Esophagus (tissue), 2 donors: ENCODE results near the gene RASSF3. TPM values are rescaled to one million over a fixed set of nuclear protein-coding genes. Genes with fewer than 3 reads are reported as not detected.

Source experiments
- H3K27ac ChIP-seq, 2 donors: one replicate each; pipeline ENCODE4 v1.5.1; 2013; ENCODE audit warnings: low read depth in 2 of 2, mild to moderate bottlenecking in 2 of 2, inconsistent platforms in 1 of 2, low read length in 1 of 2, moderate library complexity in 1 of 2
- H3K27me3 ChIP-seq, 2 donors: one replicate each; pipeline ENCODE4 v1.6.1; 2013; ENCODE audit warnings: low read length in 2 of 2, control low read depth in 1 of 2, mild to moderate bottlenecking in 1 of 2; ENCODE audit not compliant: insufficient read depth in 2 of 2, control insufficient read depth in 1 of 2
- H3K36me3 ChIP-seq, 2 donors: one replicate each; pipeline ENCODE4 v1.6.1; 2013; ENCODE audit warnings: low read length in 1 of 2; ENCODE audit not compliant: control insufficient read depth in 2 of 2, insufficient read depth in 2 of 2
- H3K4me1 ChIP-seq, 2 donors: one replicate each; pipeline ENCODE4 v1.6.1; 2013; ENCODE audit warnings: low read length in 1 of 2; ENCODE audit not compliant: control insufficient read depth in 2 of 2, insufficient read depth in 2 of 2
- H3K4me3 ChIP-seq, 2 donors: one replicate each; pipeline ENCODE4 v1.5.1; 2013; ENCODE audit warnings: low read length in 2 of 2, mild to moderate bottlenecking in 2 of 2, low read depth in 1 of 2, moderate library complexity in 1 of 2
- H3K9me3 ChIP-seq, 2 donors: one replicate each; pipeline ENCODE4 v1.6.1; 2013; ENCODE audit warnings: mild to moderate bottlenecking in 2 of 2, low read depth in 1 of 2, low read length in 1 of 2, moderate library complexity in 1 of 2; ENCODE audit not compliant: control insufficient read depth in 2 of 2, insufficient read depth in 1 of 2
- WGBS, 2 donors: extraction: QIAGEN DNeasy Blood & Tissue Kit; methylation state at CpG; one replicate each; pipeline ENCODE4 v1.1.7; 2013; 5-methylcytosine and 5-hydroxymethylcytosine counted together
- polyA plus RNA-seq, 2 donors: library from polyadenylated mRNA; stranded (reverse); fragments of 200-250 nt; gene quantifications; one replicate each; pipeline ENCODE4 v1.2.3, GENCODE V29; 2013
- donor health status: healthy with polysubstance abuse.
- donor health status: Bipolar disorder and iron deficiency.

The RASSF3 gene
- polyA plus RNA-seq, 2 donors = 12.2 to 12.5 TPM

GRCh38 chr12:64694130-64695040 lies 84.1 kb downstream of the RASSF3 start:
- Histone ChIP-seq H3K4me3 (no peak overlapping the region), H3K4me1 (no peaks in the 10 kb centered on the region), H3K9me3 (no peaks in the 10 kb centered on the region), H3K27ac (no peak overlapping the region), H3K36me3 (peaks cover 5% of the 10 kb centered on the region in 2 donors), H3K27me3 (no peaks in the 10 kb centered on the region)
- WGBS, 2 donors = 79 to 81% methylated on average over 18 of the region's 18 CpGs

- Histone ChIP-seq H3K9me3 (no peaks in the 10 kb centered on the region), H3K4me1 (no peaks in the 10 kb centered on the region), H3K4me3 (no peak overlapping the region), H3K27me3 (no peaks in the 10 kb centered on the region), H3K36me3 (peaks cover 5% of the 10 kb centered on the region in 2 donors), H3K27ac (no peak overlapping the region)
- 81 to 84% methylated on average over 5 of the region's 5 CpGs for WGBS, 2 donors
Observed at GRCh38 chr12:64695550-64695949, 85.3 kb downstream of the RASSF3 start.

- no peaks in the 10 kb centered on the region for H3K4me1 ChIP-seq
Observed at GRCh38 chr12:64696080-64696741, 85.9 kb downstream of the RASSF3 start.

GRCh38 chr12:64699504-64700115 lies 89.3 kb downstream of the RASSF3 start:
- Histone ChIP-seq H3K4me3 (no peak overlapping the region), H3K27me3 (no peaks in the 10 kb centered on the region), H3K4me1 (no peaks in the 10 kb centered on the region), H3K27ac (no peak overlapping the region), H3K36me3 (peaks cover 3 to 4% of the 10 kb centered on the region in 2 donors), H3K9me3 (no peaks in the 10 kb centered on the region)
- WGBS, 2 donors = 93 to 95% methylated on average over 12 of the region's 12 CpGs

More at GRCh38 chr12:64696080-64696741, 85.9 kb downstream of the RASSF3 start:
- Histone ChIP-seq H3K36me3 (peaks cover 5% of the 10 kb centered on the region in 2 donors), H3K9me3 (no peaks in the 10 kb centered on the region), H3K4me3 (no peak overlapping the region), H3K27ac (no peak overlapping the region), H3K27me3 (no peaks in the 10 kb centered on the region)
- 42 to 55% methylated on average over 1 of the region's 1 CpG for WGBS, 2 donors

GRCh38 chr12:64700532-64700931 lies 90.2 kb downstream of the RASSF3 start:
- Histone ChIP-seq H3K9me3 (no peaks in the 10 kb centered on the region), H3K36me3 (no peaks in the 10 kb centered on the region), H3K4me1 (no peaks in the 10 kb centered on the region), H3K27me3 (no peaks in the 10 kb centered on the region), H3K27ac (no peak overlapping the region), H3K4me3 (no peak overlapping the region)
- WGBS, 2 donors = 84 to 89% methylated on average over 1 of the region's 1 CpG

GRCh38 chr12:64701283-64701682 lies 91.0 kb downstream of the RASSF3 start:
- WGBS, 2 donors = 60 to 62% methylated on average over 5 of the region's 5 CpGs
- no peak overlapping the region for H3K4me3 ChIP-seq

GRCh38 chr12:64706306-64706705 lies 96.0 kb downstream of the RASSF3 start:
- no peak overlapping the region for H3K4me3 ChIP-seq
- 50 to 59% methylated on average over 3 of the region's 3 CpGs for WGBS, 2 donors
- no peaks in the 10 kb centered on the region for H3K27me3 ChIP-seq
- H3K36me3 ChIP-seq = no peaks in the 10 kb centered on the region
- H3K4me1 ChIP-seq = no peaks in the 10 kb centered on the region
- no peaks in the 10 kb centered on the region for H3K9me3 ChIP-seq
- H3K27ac ChIP-seq = no peak overlapping the region

More at GRCh38 chr12:64701283-64701682, 91.0 kb downstream of the RASSF3 start:
- Histone ChIP-seq H3K27me3 (no peaks in the 10 kb centered on the region), H3K9me3 (no peaks in the 10 kb centered on the region), H3K27ac (no peak overlapping the region), H3K36me3 (no peaks in the 10 kb centered on the region), H3K4me1 (no peaks in the 10 kb centered on the region)

- H3K4me1 ChIP-seq = no peaks in the 10 kb centered on the region
- WGBS, 2 donors = 67 to 76% methylated on average over 5 of the region's 5 CpGs
- H3K36me3 ChIP-seq = no peaks in the 10 kb centered on the region
- H3K27ac ChIP-seq = no peak overlapping the region
- no peak overlapping the region for H3K4me3 ChIP-seq
- H3K27me3 ChIP-seq = no peaks in the 10 kb centered on the region
- H3K9me3 ChIP-seq = no peaks in the 10 kb centered on the region
Observed at GRCh38 chr12:64706857-64707256, 96.6 kb downstream of the RASSF3 start.

- Histone ChIP-seq H3K27me3 (no peaks in the 10 kb centered on the region), H3K4me1 (no peaks in the 10 kb centered on the region), H3K27ac (no peak overlapping the region), H3K36me3 (no peaks in the 10 kb centered on the region), H3K4me3 (no peak overlapping the region), H3K9me3 (no peaks in the 10 kb centered on the region)
- 81 to 84% methylated on average over 4 of the region's 4 CpGs for WGBS, 2 donors
Observed at GRCh38 chr12:64707362-64707761, 97.1 kb downstream of the RASSF3 start.
